HG02981 (cell line): ENCODE data around the gene PDHX.

Experiments used
- ATAC-seq: cut with Tn5 transposase; IDR thresholded peaks from one replicate; pipeline ENCODE4 v1.9.1; 2021; ENCODE audit warnings: mild to moderate bottlenecking, moderate library complexity; ENCODE audit not compliant: unreplicated experiment

Gene PDHX

GRCh38 chr11:34948696-34949095 is 32.3 kb downstream of the PDHX start:
- ATAC-seq, result no peak

- ATAC-seq, result no peak
Observed at GRCh38 chr11:34953955-34954354, 37.5 kb downstream of the PDHX start.

- no peak for ATAC-seq
Observed at GRCh38 chr11:34957206-34957605, 40.8 kb downstream of the PDHX start.

- ATAC-seq, result no peak
Observed at GRCh38 chr11:34957606-34958005, 41.2 kb downstream of the PDHX start.

- ATAC-seq, result no peak
Observed at GRCh38 chr11:34959770-34960169, 43.4 kb downstream of the PDHX start.

GRCh38 chr11:34960277-34960676 is 43.9 kb downstream of the PDHX start:
- ATAC-seq, result no peak

- no peak for ATAC-seq
Observed at GRCh38 chr11:34962034-34962433, 45.6 kb downstream of the PDHX start.

- ATAC-seq, result no peak
Observed at GRCh38 chr11:34963351-34963750, 46.9 kb downstream of the PDHX start.

GRCh38 chr11:34964610-34965331 is 48.4 kb downstream of the PDHX start:
- no peak for ATAC-seq

- no peak for ATAC-seq
Observed at GRCh38 chr11:34968862-34969261, 52.4 kb downstream of the PDHX start.

GRCh38 chr11:34970033-34970432 is 53.6 kb downstream of the PDHX start:
- ATAC-seq, result no peak

GRCh38 chr11:34970480-34970879 is 54.1 kb downstream of the PDHX start:
- no peak for ATAC-seq

- no peak for ATAC-seq
Observed at GRCh38 chr11:34971928-34972327, 55.5 kb downstream of the PDHX start.

GRCh38 chr11:34972366-34972765 is 55.9 kb downstream of the PDHX start:
- no peak for ATAC-seq

GRCh38 chr11:34972892-34973291 is 56.5 kb downstream of the PDHX start:
- ATAC-seq, result no peak

- no peak for ATAC-seq
Observed at GRCh38 chr11:34975482-34975881, 59.1 kb downstream of the PDHX start.

- no peak for ATAC-seq
Observed at GRCh38 chr11:34976496-34977088, 60.2 kb downstream of the PDHX start.

- ATAC-seq, result no peak
Observed at GRCh38 chr11:34977089-34977912, 60.9 kb downstream of the PDHX start.

GRCh38 chr11:34978236-34979191 is 62.1 kb downstream of the PDHX start:
- no peak for ATAC-seq

- no peak for ATAC-seq
Observed at GRCh38 chr11:34984514-34984913, 68.1 kb downstream of the PDHX start.
